HG02852 (cell line): ENCODE data around the gene PRAMEF7.
"Not testable (repeated sequence)": the region's sequence is repeated elsewhere in the genome, so short reads cannot be mapped to it uniquely, and the experiment has no call there.

Source experiments
- ATAC-seq: cut with Tn5 transposase; IDR thresholded peaks from one replicate; pipeline ENCODE4 v1.9.1; 2021; ENCODE audit warnings: mild to moderate bottlenecking, moderate library complexity; ENCODE audit not compliant: unreplicated experiment

Gene PRAMEF7

DNA sequence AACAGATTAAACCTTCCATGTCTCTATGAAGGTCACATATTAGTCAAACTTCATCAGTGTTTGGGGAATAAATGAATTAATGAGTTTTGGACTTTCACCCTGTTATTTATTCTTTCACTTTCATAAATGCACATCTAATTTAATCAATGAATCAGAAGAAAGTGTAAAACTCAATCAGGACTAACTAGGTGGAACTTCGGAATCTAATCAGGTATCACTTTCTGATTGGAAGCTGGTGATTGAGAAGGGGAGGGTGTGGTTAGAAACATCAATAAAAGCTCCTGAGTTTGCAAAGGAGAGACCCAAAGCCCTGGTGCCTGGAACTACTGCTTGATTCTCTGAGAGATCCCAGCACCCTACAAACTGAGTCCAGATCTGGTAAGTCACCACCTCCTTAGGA is at the start of gene PRAMEF7:
PRAMEF7 (plus strand) TSS at position 301 of the 400 bp plus-strand sequence. CDS start 1,083 bp downstream, outside the sequence.
- ATAC-seq = not testable (repeated sequence)

DNA sequence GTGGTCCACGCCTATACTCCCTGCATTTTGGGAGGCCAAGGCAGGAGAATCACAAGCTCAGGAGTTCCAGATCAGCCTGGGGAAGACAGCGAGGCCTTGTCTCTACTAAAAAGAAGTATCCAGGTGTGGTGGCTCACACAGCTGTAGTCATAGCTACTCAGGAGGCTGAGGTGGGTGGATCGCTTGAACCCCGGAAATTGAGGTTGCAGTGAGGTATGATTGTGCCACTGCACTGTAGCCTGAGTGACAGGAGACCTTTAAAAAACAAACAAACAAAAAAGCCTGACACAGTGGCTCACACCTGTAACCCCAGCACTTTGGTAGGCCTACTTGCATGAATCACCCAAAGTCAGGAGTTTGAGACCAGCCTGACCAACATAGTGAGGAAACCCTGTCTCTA is 38.0 kb upstream of the PRAMEF7 start:
- ATAC-seq = not testable (repeated sequence)

DNA sequence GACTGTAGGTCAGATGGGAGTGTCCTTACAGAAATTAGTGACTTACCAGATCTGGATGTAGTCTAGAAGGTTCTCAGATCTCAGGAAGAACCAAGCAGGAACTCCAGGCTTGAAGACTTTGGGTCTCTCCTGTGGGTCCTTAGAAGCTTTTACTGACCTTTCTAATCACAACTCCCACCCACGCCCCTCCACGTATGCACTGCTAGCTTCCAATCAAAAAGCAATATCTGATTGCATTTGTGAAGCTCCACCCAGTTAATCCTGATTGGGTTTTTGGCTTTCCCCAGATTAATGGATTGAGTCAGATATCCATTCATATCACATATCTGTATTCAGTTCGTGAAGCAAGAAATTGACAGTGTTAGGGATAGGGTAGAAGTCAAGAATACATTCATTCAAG is 30.3 kb upstream of the PRAMEF7 start, which contains the start of gene PRAMEF4:
PRAMEF4 (minus strand) TSS at position 101 of the 400 bp plus-strand sequence. CDS start 2,807 bp downstream, outside the sequence.
- not testable (repeated sequence) for ATAC-seq

DNA sequence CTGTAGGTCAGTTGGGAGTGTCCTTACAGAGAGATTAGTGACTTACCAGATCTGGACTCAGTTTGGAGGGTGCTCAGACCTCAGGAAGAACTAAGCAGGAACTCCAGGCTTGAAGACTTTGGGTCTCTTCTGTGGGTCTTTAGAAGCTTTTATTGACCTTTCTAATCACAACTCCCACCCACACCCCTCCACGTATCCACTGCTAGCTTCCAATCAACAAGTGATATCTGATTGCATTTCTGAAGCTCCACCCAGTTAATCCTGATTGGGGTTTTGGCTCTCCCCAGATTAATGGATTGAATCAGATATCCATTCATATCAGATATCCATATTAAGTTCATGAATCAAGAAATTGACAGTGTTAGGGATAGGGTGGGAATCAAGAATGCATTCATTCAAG is 18.2 kb upstream of the PRAMEF7 start, which contains the start of gene PRAMEF10:
PRAMEF10 (minus strand) TSS at position 101 of the 400 bp plus-strand sequence. CDS start 2,423 bp downstream, outside the sequence.
- not testable (repeated sequence) for ATAC-seq

DNA sequence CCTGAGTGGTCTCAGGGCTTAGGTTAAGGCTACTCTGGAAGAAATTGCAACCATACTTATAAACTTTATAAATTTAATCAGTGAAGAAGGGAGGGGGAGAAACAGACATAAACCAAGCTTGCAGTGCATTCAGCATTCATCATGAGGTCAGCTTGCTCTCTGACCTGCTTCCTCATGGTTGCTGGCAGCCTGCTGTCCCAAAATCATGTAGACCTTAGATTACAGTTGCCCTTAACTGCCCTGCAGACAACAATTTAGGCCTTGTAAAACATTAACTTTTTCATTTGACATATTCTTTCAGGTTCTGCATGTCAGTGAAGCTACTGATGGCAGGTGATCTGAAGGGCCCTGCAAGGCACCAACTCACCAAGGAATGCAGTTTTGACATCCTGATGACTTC is 17.2 kb upstream of the PRAMEF7 start:
- ATAC-seq = not testable (repeated sequence)

DNA sequence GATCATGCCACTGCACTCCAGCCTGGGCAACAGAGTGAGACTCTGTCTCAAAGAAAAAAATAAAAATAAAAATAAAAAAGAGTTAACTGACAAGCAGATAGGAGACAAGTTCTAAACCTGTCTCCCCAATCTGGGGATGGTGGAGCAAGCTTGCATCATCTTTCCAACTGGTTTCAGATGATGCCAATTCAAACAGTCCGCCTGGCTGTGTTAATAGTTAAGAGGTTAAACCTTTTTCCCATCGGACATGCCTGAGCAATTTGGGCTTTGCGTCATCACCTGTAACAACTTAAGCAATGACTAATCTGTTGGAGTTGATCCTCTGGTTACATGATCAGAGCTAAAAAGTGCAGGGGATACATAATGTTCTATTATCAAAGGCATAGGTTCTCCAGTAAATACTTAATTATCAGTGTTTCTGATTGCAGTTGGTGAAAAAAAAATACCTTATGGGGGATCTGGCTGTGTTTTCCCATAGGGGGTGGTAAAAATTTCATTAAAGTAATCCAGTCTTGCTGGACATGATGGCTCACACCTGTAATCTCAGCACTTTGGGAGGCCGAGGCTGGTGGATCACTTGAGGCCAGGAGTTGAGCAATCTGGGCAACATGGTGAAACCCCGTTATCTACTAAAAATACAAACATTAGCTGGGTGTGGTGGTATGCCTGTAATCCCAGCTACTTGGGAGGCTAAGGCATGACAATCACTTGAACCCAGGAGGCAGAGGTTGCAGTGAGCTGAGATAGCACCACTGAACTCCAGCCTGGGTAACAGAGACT is 12.4 kb upstream of the PRAMEF7 start:
- not testable (repeated sequence) for ATAC-seq

DNA sequence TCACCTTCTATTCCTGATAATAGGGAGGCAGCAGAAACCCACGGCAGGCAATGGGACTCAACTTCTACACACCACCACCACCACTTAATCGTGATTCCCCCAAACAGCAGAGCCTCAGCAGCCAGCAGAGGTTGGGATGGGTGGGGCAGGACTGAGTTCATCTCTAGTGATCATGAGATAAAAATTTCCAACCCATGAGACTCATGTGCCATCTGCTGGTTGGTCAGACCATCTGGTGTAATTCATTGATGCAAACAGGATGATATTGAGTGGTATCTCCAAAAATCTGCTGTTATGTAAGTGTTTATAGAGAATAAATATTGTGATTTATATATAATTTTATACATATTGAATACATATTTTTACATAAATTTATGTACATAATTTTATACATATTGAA is 5.3 kb downstream of the PRAMEF7 start:
- not testable (repeated sequence) for ATAC-seq

DNA sequence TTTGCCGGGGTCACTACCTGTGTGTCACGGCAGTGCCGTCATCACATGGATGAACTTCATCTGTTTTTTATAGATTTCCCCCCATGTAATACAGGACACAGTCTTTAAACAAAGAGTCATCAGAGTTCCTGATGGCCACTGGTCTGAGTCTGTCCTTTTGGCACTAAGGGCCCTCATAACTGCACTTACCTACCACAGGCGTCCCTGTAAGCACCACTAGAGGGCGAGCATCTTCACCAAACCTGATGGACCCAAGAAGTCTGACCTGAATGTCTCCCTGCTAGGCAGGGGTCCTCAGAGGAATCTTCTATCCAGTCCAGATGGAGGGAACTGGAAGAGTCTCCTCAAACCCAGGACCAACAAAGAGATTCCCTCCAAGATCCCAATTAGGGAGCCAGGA is 8.0 kb downstream of the PRAMEF7 start:
- not testable (repeated sequence) for ATAC-seq

DNA sequence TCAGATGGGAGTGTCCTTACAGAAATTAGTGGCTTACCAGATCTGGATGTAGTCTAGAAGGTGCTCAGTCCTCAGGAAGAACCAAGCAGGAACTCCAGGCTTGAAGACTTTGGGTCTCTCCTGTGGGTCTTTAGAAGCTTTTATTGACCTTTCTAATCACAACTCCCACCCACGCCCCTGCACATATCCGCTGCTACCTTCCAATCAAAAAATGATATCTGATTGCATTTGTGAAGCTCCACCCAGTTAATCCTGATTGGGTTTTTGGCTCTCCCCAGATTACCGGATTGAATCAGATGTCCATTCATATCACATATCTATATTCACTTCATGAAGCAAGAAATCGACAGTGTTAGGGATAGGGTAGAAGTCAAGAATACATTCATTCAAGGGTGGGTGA is 31.1 kb downstream of the PRAMEF7 start, which contains the start of gene PRAMEF6:
PRAMEF6 (minus strand) TSS at position 101 of the 400 bp plus-strand sequence. CDS start 5,062 bp downstream, outside the sequence.
- not testable (repeated sequence) for ATAC-seq
